ENCODE measurements around the gene FRMPD2.
"Not testable (repeated sequence)": the region's sequence is repeated elsewhere in the genome, so short reads cannot be mapped to it uniquely, and the experiment has no call there.

FRMPD2 gene

GRCh38 chr10:48205918-48206317 lies 68.6 kb downstream of the FRMPD2 start:
- no peak for DNase-seq

DNA sequence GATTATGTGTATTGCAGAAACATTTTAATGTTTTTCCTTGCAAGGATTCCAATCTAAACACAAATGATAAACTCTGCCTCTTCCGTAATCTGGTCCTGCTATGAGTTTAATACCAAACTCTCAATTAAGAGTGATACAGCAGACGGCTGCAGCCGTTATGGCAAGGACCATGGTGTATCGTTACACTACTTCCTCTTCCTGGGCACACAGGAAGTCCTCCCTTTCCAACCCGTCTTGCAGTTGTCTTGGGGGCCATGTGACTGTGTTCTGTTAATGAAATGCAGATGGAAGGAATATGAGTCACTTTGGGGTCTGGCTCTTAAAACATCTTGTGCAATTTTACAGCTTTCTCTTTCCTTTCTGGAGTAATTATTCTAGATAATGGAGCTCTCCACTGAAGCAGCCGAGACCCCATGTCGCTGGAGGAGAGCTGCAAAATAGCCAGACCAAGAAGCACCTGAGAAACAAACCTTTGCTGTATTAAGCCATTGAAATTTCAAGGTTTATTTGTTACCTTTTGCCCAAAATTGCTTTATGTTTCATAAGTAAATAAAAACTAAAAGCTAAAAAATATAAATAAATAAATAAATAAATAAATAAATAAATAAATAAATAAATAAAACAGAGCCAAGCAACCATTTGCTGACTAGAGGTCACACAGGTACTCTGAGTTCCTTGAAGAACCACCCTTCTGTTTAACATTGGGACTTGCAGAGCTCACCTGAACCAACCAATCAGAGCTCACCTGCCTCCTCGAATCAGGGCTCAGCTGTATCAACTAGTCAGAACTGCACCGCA lies 74.7 kb downstream of the FRMPD2 start:
- DNase-seq, result no peak

GRCh38 chr10:48197236-48197899 lies 77.1 kb downstream of the FRMPD2 start:
- no peak for DNase-seq

DNA sequence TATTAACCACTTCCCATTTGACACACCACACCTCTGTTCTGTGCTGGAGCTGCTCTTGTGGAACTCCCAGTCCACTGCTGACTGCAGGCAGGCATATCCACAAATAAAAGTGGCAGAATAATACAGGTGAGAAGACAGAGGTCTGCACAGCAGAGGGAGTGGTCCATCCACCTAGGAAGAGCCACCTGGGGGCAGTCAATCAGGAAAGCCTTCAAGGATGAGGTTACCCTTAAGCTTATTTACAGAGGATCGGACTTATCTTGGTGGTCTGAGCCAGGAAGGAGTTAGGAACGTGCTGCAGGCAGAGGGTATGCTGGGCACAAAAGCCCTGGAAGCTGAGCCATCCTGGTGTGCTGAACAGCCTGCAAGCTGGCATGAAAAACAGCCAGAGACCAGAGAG lies 78.7 kb downstream of the FRMPD2 start:
- DNase-seq, result no peak

- DNase-seq, result no peak
These were observed 79.7 kb downstream of the FRMPD2 start for GRCh38 chr10:48194830-48195229.

GRCh38 chr10:48193556-48193955 lies 80.9 kb downstream of the FRMPD2 start:
- DNase-seq, result no peak

DNA sequence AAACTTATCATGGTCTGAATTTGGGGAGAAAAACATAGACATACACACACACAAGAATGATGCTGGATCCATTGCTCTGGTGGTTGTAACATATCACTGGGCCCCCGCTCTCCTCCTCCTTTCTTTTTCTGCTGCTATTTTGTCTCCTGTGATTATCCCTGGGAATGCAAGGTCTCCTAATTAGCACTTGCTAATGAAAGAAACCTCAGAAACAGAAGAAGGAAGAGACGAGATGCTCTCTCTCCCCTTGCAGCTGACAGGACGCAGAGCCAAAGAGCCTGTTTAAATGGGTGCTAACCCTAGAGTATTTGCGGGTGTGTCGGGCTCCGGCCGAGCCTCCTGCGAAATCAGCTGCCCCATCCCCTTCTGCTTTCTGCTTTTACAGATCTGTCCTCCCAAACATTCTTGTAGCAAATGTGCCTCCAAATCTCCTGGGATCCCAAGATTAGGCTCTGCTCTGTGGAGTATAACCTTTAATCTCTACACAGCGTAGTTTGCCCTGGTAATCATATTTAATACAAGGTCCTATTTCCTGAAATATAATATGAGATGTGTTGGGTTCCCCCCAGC lies 81.5 kb downstream of the FRMPD2 start:
- DNase-seq, result no peak

GRCh38 chr10:48187713-48188485 lies 86.6 kb downstream of the FRMPD2 start:
- peak in 5 of 56 donors; percentile 16 to 28 (median 19) for DNase-seq

DNA sequence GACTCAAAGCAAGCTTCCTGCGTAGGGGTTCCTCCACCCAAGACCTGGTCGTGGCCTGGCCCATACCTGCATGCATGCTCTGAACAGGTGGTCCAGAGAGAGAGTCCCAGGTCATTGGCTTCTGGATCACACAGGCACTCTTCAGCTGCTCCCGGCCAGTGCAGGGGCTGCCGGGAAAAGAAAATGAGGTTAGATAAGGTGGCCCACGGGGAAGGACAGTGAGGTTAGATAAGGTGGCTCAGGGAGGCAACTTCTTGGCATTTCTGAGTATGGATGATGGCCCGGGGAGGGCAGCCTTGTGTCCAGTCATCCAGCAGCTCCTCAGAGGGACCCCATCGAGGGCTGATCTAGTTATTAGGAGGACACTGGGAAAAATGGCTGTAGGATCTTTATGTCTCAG lies 87.4 kb downstream of the FRMPD2 start:
- no peak for DNase-seq

DNA sequence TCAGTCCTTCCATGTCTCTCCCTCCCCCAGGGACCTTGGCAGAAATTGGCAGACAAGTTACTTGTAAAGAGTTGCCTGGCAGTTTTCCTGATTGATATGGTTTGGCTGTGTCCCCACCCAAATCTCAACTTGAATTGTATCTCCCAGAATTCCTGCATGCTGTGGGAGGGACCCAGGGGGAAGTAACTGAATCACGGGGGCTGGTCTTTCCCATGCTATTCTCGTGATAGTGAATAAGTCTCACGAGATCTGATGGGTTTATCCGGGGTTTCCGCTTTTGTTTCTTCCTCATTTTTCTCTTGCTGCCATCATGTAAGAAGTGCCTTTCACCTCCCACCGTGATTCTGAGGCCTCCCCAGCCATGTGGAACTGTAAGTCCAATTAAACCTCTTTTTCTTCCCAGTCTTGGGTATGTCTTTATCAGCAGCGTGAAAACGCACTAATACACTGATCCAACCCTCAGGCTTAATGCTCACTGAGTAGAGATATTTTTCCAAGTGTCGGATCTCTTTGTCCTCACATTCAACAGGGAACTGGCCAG lies 88.2 kb downstream of the FRMPD2 start:
- DNase-seq, result not testable (repeated sequence)

DNA sequence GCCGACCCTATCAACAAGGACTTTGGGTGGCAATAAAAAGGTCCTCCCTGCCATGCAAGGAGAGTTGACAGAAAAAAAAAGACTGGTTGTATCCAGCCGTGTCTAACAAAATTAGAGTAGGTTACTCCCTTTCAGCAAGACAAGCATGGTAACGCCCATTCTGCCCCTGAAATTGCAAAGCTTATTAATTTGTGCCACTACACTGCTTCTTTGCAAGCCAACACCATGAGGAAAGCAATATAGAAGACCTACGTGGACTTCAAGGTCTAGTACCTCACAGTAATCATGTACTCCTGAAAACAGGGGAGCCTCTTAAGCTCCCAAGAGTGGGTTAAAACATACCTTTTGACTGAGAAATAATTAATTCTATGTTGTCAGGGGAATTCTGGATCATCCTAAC lies 90.3 kb downstream of the FRMPD2 start:
- no peak for DNase-seq

GRCh38 chr10:48172715-48173114 lies 101.8 kb downstream of the FRMPD2 start:
- peak in 3 of 56 donors; percentile 23 to 48 (median 46) for DNase-seq

DNA sequence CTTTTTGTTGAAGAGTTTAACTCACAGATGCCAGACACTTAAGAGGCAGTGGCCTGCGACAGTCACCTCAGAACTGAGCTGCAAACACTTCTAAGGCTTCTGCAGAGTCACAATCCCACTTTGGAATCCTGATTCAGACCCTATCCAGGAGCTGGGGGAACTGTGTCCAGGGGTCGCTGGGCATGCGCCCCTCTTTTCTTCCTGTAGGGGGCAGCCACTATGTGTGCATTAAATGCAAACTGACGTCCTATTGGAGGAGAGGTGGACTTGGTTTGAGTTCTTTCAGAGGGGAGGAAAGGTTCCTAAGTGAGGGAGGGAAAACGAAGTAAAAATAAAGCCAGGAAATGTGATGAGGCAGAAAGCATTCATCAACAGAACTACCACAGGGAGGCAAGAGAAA lies 113.8 kb downstream of the FRMPD2 start:
- not testable (repeated sequence) for DNase-seq

- peak in 6 of 56 donors; percentile 4 to 25 (median 20) for DNase-seq
These were observed 114.3 kb downstream of the FRMPD2 start for GRCh38 chr10:48160163-48160562.

- not testable (repeated sequence) for DNase-seq
These were observed 120.0 kb downstream of the FRMPD2 start for GRCh38 chr10:48154211-48155140.

- not testable (repeated sequence) for DNase-seq
These were observed 126.9 kb downstream of the FRMPD2 start for GRCh38 chr10:48147643-48148042.

- not testable (repeated sequence) for DNase-seq
These were observed 130.5 kb downstream of the FRMPD2 start for GRCh38 chr10:48143721-48144642.

GRCh38 chr10:48140949-48141348 lies 133.5 kb downstream of the FRMPD2 start:
- not testable (repeated sequence) for DNase-seq
